Measurements from ENCODE around the gene AKT1.

AKT1 gene

GRCh38 chr14:104777808-104778249, 17.7 kb downstream of the AKT1 start:
- H3K4me3 ChIP-seq (ENCODE audit: low read length), result no peak overlapping the region
- DNase-seq (ENCODE audit: low read depth), result no peak
- no peak for TF ChIP-seq CTCF (IDR thresholded peaks at IDR 0.05; ENCODE audit: insufficient read depth, low read depth, low read length, missing control alignments)

- no peak for DNase-seq (ENCODE audit: low read depth)
- H3K4me3 ChIP-seq (ENCODE audit: low read length), result no peak overlapping the region
- no peak for TF ChIP-seq CTCF (IDR thresholded peaks at IDR 0.05; ENCODE audit: insufficient read depth, low read depth, low read length, missing control alignments)
Measured at GRCh38 chr14:104776961-104777807, 18.4 kb downstream of the AKT1 start.

- no peak for DNase-seq (ENCODE audit: low read depth)
- TF ChIP-seq CTCF (IDR thresholded peaks at IDR 0.05; ENCODE audit: insufficient read depth, low read depth, low read length, missing control alignments), result no peak
- H3K4me3 ChIP-seq (ENCODE audit: low read length), result no peak overlapping the region
Measured at GRCh38 chr14:104776481-104776880, 19.1 kb downstream of the AKT1 start.

- TF ChIP-seq CTCF (IDR thresholded peaks at IDR 0.05; ENCODE audit: insufficient read depth, low read depth, low read length, missing control alignments), result no peak
- H3K4me3 ChIP-seq (ENCODE audit: low read length), result no peak overlapping the region
- DNase-seq (ENCODE audit: low read depth), result no peak
Measured at GRCh38 chr14:104775073-104775489, 20.5 kb downstream of the AKT1 start.

- H3K4me3 ChIP-seq (ENCODE audit: low read length), result no peak overlapping the region
- no peak for TF ChIP-seq CTCF (IDR thresholded peaks at IDR 0.05; ENCODE audit: insufficient read depth, low read depth, low read length, missing control alignments)
- DNase-seq (ENCODE audit: low read depth), result no peak
Measured at GRCh38 chr14:104774453-104775072, 21.0 kb downstream of the AKT1 start.

GRCh38 chr14:104773505-104774452, 21.8 kb downstream of the AKT1 start:
- DNase-seq (ENCODE audit: low read depth), result no peak
- TF ChIP-seq CTCF (IDR thresholded peaks at IDR 0.05; ENCODE audit: insufficient read depth, low read depth, low read length, missing control alignments), result no peak

More at GRCh38 chr14:104773505-104774452, 21.8 kb downstream of the AKT1 start:
- H3K4me3 ChIP-seq (ENCODE audit: low read length), result no peak overlapping the region
